SJSA1 (cell line): ENCODE measurements around the gene RPEL1. TPM values are rescaled to one million over a fixed set of nuclear protein-coding genes. Genes with fewer than 3 reads are reported as not detected.
"Not testable (repeated sequence)": the region's sequence is repeated elsewhere in the genome, so short reads cannot be mapped to it uniquely, and the experiment has no call there.

Experiments used
- DNase-seq, 2 experiments: peaks; one replicate each; pipeline ENCODE4 v3.0.0-alpha.2; 2015 to 2020; ENCODE audit warnings: low spot score in 2 of 2, low read depth in 1 of 2
- H3K27ac ChIP-seq: fragments of 250-450 bp; sonication (Bioruptor Pico); 2 replicates; pipeline ENCODE4 v1.5.1; 2020; ENCODE audit warnings: mild to moderate bottlenecking, moderate library complexity
- H3K27me3 ChIP-seq: fragments of 250-450 bp; sonication (Bioruptor Pico); replicated peaks from 2 replicates; pipeline ENCODE4 v1.5.1; 2020; ENCODE audit warnings: mild to moderate bottlenecking, moderate library complexity
- H3K36me3 ChIP-seq: fragments of 250-450 bp; sonication (Bioruptor Pico); 2 replicates; pipeline ENCODE4 v1.5.1; 2020; ENCODE audit warnings: mild to moderate bottlenecking
- H3K4me1 ChIP-seq: fragments of 250-450 bp; sonication (Bioruptor Pico); replicated peaks from 2 replicates; pipeline ENCODE4 v1.6.1; 2021; ENCODE audit warnings: mild to moderate bottlenecking
- H3K4me3 ChIP-seq: fragments of 250-450 bp; sonication (Bioruptor Pico); 2 replicates; pipeline ENCODE4 v1.5.1; 2020; ENCODE audit warnings: mild to moderate bottlenecking
- H3K9me3 ChIP-seq: fragments of 250-450 bp; sonication (Bioruptor Pico); replicated peaks from 2 replicates; pipeline ENCODE4 v1.5.1; 2020; ENCODE audit warnings: mild to moderate bottlenecking
- total RNA-seq: library from RNA; depleted of rRNA; stranded (reverse); fragments of >200 nt; shearing (Covaris generic); gene quantifications from 2 replicates; pipeline ENCODE4 v1.2.3, GENCODE V29; 2014; rRNA removed

RPEL1 gene
- 0.13 TPM in 1 of 2 replicates, not detected in the other for total RNA-seq

DNA sequence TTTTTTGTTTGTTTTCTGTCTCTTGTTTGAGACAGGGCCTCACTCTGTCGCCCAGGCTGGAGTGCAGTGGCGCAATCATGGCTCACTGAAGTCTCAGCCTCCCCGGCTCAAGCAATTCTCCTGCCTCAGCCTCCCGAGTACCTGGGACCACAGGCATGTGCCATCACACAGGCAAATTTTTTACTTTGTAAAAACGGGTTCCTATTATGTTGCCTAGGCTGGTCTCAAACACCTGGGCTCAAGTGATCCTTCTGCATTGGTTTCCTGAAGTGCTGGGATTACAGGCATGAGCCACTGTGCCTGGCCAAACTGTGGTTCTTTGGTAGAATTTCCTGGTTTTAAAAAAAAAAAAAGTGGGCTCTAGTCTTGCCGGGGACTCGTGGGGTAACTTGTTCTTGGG is at the start of gene RPEL1:
Gene RPEL1 (plus strand): TSS at position 301 of the 400 bp plus-strand sequence. CDS start 110 bp downstream, outside the sequence.
- H3K27me3 ChIP-seq, H3K27ac ChIP-seq, DNase-seq, H3K4me3 ChIP-seq, H3K9me3 ChIP-seq, H3K36me3 ChIP-seq, H3K4me1 ChIP-seq: not testable (repeated sequence)

DNA sequence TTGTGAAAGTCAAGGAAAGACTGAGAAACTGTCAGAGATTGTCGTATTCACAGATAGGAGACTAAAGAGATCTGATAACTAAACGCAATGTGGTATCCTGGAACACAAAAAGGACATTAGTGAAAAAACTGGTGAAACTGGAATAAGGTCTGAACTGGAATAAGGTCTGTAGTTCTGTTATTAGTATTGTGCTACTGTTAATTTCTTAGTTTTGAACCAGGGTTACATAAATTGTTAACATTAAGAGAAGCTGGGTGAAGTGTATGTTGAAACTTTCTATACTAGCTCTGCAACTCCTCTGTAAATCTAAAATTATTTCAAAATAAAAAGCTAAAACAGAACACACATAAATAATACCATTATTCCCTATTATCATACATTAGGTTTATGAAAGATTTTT is 49.2 kb upstream of the RPEL1 start:
- Histone ChIP-seq H3K27ac (0 out of 2 replicates have a peak overlapping the region, but pooled peaks have one; percentile 33), H3K27me3 (no peaks in the 10 kb centered on the region), H3K9me3 (no peaks in the 10 kb centered on the region), H3K4me1 (peaks cover 22% of the 10 kb centered on the region), H3K4me3 (no peak overlapping the region), H3K36me3 (peaks cover 12% of the 10 kb centered on the region)
- DNase-seq = no peak

DNA sequence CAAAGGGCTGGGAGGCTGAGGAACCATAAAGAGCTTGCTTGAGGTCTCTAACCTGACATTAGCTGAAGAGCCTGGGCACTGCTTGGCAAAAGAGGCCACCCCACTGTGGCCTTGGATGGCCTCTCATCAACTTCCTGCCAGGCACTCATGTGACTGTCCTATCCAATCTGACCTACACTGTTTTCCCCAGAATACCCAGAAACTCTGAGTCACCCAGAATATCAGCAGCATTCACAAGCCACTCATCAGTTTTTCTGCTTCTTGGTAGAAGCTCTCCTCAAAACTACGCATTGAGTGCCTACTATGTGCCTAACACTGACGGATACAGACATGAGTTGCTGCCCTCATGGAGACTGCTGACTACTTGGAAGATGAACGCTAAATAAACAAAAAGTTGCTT is 48.5 kb upstream of the RPEL1 start:
- Histone ChIP-seq H3K27me3 (no peaks in the 10 kb centered on the region), H3K4me1 (peaks cover 28% of the 10 kb centered on the region), H3K9me3 (no peaks in the 10 kb centered on the region), H3K4me3 (no peak overlapping the region), H3K27ac (peak overlapping the region; percentile 33; the same call in 1 of the 2 replicates), H3K36me3 (peaks cover 8% of the 10 kb centered on the region)
- DNase-seq = peak; percentile 36 to 54

DNA sequence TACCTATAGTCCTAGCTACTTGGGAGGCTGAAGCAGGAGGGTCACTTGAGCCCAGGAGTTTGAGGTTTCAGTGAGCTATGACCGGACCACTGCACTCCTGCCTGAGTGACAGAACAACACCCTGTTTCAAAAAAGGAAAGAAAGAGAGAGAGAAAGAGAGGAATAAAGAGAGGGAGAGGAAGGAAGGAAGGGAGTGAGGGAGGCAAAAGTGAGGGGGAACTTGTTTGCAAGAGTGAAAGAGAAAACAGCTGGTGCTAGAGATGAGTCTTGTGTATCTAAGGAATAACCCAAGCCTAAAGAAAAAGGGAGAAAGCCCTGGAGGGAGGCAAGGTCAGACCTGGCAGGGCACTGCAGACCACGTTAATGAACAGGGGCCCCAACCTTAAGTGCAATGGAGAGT is 47.8 kb upstream of the RPEL1 start:
- Histone ChIP-seq H3K36me3 (peaks cover under 1% of the 10 kb centered on the region), H3K4me1 (peaks cover 35% of the 10 kb centered on the region), H3K4me3 (no peak overlapping the region), H3K27me3 (no peaks in the 10 kb centered on the region), H3K27ac (no peak overlapping the region; the same call in 1 of the 2 replicates), H3K9me3 (no peaks in the 10 kb centered on the region)
- DNase-seq = no peak

DNA sequence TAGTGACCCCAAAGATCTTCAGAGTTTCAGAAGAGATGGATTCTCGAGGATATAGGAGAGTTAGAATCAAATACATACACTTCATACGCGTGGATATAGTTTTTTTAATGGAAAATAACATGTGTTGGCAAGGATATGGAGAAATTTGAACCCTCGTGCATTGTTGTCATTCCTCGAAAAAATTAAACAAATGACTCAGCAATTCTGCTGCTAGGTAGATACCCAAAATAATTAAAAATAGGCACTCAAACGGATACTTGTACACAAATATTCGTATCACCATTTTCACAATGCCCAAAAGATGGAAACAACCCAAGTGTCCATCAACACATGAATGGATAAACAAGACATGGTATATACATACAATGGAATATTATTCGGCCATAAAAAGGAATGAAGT is 47.0 kb upstream of the RPEL1 start:
- DNase-seq = no peak
- H3K27me3 ChIP-seq = no peaks in the 10 kb centered on the region
- H3K4me1 ChIP-seq = peaks cover 30% of the 10 kb centered on the region
- no peak overlapping the region for H3K4me3 ChIP-seq
- no peaks in the 10 kb centered on the region for H3K36me3 ChIP-seq
- no peaks in the 10 kb centered on the region for H3K9me3 ChIP-seq
- no peak overlapping the region for H3K27ac ChIP-seq

DNA sequence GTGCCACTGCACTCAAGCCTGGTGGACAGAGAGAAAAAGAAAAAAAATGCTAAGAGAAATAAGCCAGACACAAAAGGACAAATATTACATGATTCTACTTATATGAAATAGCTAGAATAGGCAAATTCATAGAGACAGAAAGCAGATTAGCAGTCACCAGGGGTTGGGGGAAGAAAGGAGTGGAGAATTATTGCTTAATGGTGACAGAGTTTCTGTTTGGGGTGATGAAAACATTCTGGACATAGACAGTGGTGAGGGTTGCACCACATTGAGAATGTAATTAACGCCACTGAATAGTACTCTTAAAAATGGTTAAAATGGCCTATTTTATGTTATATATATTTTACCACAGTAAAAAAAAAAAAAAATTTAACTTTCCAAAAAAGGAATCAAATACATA is 46.2 kb upstream of the RPEL1 start:
- H3K36me3 ChIP-seq = no peaks in the 10 kb centered on the region
- no peaks in the 10 kb centered on the region for H3K27me3 ChIP-seq
- H3K9me3 ChIP-seq = no peaks in the 10 kb centered on the region
- no peak overlapping the region for H3K27ac ChIP-seq
- peaks cover 28% of the 10 kb centered on the region for H3K4me1 ChIP-seq
- no peak overlapping the region for H3K4me3 ChIP-seq
- DNase-seq = no peak

DNA sequence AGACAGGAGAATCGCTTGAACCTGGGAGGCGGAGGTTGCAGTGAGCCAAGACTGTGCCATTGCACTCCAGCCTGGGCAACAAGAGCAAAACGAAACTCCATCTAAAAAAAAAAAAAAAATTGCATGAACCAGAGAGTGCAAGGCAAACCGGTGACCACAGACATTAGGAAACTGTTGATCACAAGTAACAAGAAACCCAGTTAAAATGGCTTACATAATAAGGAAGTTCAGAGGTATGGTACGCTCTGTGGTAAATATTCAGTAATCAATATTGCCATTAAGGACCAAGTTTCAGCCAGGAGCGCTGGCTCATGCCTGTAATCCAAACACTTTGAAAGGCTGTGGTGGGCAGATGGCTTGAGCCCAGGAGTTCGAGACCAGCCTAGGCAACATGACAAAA is 43.4 kb upstream of the RPEL1 start:
- Histone ChIP-seq H3K4me1 (peaks cover 22% of the 10 kb centered on the region), H3K4me3 (no peak overlapping the region), H3K36me3 (no peaks in the 10 kb centered on the region), H3K27ac (no peak overlapping the region), H3K9me3 (no peaks in the 10 kb centered on the region), H3K27me3 (no peaks in the 10 kb centered on the region)
- no peak for DNase-seq

DNA sequence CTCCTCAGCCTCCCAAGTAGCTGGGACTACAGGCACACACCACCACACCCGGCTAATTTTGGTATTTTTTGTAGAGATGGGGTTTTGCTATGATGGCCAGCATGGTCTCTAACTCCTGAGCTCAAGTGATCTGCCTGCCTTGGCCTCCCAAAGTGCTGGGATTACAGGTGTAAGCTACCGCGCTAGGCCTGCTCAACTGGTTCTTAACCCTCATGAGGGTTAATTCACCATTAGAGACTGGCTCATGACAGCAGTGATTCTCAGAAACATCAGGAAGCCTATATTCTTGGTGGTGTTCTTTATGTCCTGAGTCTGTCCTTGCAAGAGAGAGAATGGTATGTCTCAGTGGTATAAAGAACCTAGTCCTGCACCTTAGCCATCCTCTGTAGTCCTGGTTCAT is 42.2 kb upstream of the RPEL1 start:
- DNase-seq = no peak
- H3K4me1 ChIP-seq = peaks cover 13% of the 10 kb centered on the region
- no peaks in the 10 kb centered on the region for H3K9me3 ChIP-seq
- H3K36me3 ChIP-seq = no peaks in the 10 kb centered on the region
- no peak overlapping the region for H3K4me3 ChIP-seq
- no peaks in the 10 kb centered on the region for H3K27me3 ChIP-seq
- H3K27ac ChIP-seq = no peak overlapping the region

DNA sequence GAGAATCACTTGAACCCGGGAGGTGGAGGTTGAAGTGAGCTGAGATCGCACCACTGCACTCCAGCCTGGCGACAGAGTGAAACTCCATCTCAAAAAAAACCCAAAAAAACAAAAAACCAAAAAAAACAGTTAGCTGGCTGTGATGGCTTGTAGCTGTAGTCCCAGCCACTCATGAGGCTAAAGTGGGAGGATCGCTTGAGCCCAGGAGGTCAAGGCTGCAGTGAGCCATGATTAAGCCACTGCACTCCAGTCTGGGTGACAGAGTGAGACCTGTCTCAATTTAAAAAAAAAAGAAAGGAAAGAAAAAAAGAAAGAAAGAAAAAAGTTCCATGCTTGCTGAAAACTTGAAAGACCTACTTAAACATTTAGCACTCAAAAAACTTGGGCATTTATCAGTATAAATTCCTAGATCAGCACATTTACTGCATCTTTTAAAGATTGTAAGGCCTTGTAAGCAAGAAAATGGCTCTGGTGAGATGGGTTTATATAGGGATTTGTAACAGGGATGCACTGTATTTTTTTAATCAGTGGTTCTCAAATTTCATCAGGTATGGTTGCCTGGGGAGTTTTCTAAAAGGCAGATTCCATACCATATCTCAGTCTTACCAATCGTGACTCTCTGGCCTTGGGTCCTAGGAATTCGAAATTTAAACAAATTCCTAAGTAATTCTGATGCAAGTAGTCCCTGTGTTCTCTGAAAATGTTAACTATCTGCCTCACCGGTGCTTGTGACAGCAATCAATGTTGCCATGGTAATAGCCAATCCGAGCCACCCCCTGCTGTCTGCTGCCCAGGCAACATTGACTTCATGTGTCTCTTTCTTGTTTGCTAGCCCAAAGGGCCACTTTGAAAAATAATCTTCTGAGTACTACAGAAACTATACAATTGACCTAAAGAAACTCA is 41.1 kb upstream of the RPEL1 start:
- no peaks in the 10 kb centered on the region for H3K36me3 ChIP-seq
- H3K9me3 ChIP-seq = no peaks in the 10 kb centered on the region
- H3K27me3 ChIP-seq = no peaks in the 10 kb centered on the region
- no peak overlapping the region for H3K4me3 ChIP-seq
- H3K27ac ChIP-seq = no peak overlapping the region
- H3K4me1 ChIP-seq = peaks cover 13% of the 10 kb centered on the region
- DNase-seq = no peak

DNA sequence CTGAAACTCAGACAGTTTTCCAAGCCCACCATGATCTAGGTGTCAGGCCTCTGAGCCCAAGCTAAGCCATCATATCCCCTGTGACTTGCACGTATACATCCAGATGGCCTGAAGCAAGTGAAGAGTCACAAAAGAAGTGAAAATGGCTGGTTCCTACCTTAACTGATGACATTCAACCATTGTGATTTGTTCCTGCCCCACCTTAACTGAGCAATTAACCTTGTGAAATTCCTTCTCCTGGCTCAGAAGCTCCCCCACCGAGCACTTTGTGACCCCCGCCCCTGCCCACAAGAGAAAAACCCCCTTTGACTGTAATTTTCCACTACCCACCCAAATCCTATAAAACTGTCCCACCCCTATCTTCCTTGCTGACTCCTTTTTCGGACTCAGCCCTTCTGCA is 40.3 kb upstream of the RPEL1 start:
- H3K9me3 ChIP-seq, H3K27ac ChIP-seq, H3K27me3 ChIP-seq, DNase-seq, H3K4me3 ChIP-seq, H3K36me3 ChIP-seq: not testable (repeated sequence)
- H3K4me1 ChIP-seq = peaks cover 13% of the 10 kb centered on the region

DNA sequence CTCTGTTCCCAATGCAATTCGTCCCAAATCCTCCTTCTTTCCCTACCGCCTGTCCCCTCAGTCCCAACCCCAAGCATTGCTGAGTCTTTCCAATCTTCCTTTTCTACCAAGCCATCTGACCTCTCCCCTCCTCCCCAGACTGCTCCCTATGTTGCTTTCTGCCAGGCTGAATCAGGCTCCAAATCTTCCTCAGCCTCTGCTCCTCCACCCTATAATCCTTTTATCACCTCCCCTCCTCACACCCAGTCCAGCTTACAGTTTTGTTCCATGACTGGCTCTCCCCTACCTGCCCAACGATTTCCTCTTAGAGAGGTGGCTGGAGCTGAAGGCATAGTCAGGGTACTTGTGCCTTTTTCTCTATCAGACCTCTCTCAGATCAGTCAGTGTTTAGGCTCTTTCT is 39.0 kb upstream of the RPEL1 start:
- not testable (repeated sequence) for DNase-seq, H3K36me3 ChIP-seq, H3K4me3 ChIP-seq, H3K9me3 ChIP-seq, H3K27ac ChIP-seq, H3K27me3 ChIP-seq
- peaks cover 12% of the 10 kb centered on the region for H3K4me1 ChIP-seq

DNA sequence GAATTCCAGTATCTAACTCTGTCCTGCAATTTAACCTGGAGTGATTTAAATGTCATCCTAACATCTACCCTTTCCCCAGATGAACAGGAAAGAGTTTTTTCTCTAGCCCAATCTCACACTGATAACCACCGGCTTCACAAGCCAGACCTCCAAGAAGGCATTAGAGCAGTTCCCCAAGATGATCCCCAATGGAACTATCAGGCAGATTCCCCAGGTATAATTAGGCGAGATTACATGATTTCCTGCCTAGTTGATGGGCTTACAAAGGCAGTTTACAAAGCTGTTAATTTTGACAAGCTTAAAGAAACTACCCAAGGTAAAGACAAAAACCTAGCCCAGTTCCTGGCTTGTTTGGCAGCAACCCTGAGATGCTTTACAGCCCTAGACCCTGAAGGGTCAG is 38.5 kb upstream of the RPEL1 start:
- H3K4me1 ChIP-seq = peaks cover 7% of the 10 kb centered on the region
- H3K36me3 ChIP-seq = no peaks in the 10 kb centered on the region
- H3K27ac ChIP-seq = no peak overlapping the region
- DNase-seq = no peak
- H3K27me3 ChIP-seq = no peaks in the 10 kb centered on the region
- no peak overlapping the region for H3K4me3 ChIP-seq
- H3K9me3 ChIP-seq = no peaks in the 10 kb centered on the region; the same call in 1 of the 2 replicates

DNA sequence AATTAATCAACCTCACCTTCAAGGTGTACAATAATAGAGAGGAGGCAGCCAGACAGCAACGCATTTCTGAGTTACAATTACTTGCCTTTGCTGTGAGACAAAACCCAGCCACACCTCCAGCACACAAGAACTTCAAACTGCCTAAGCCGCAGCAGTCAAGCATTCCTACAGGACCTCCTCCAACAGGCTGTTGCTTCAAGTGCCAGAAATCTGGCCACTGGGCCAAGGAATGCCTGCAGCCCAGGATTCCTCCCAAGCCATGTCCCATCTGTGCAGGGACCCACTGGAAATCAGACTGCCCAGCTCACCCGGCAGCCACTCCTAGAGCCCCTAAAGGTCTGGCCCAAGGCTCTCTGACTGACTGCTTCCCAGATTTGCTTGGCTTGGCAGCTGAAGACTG is 38.0 kb upstream of the RPEL1 start:
- H3K27me3 ChIP-seq, H3K4me3 ChIP-seq, H3K9me3 ChIP-seq, H3K36me3 ChIP-seq, H3K4me1 ChIP-seq, H3K27ac ChIP-seq, DNase-seq: not testable (repeated sequence)

DNA sequence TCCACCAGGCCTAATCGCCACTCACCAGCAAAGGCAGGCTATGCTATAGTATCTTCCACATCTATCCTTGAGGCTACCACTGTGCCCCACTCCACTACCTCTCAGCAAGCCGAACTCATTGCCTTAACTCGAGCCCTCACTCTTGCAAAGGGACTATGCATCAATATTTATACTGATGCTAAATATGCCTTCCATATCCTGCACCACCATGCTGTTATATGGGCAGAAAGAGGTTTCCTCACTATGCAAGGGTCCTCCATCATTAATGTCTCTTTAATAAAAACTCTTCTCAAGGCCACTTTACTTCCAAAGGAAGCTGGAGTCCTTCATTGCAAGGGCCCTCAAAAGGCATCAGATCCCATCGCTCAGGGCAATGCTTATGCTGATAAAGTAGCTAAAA is 35.4 kb upstream of the RPEL1 start:
- DNase-seq, H3K4me1 ChIP-seq, H3K4me3 ChIP-seq: not testable (repeated sequence)

More for the DNA sequence above, 35.4 kb upstream of the RPEL1 start:
- H3K9me3 ChIP-seq, H3K27ac ChIP-seq, H3K36me3 ChIP-seq, H3K27me3 ChIP-seq: not testable (repeated sequence)
